HG02870 (cell line): ENCODE results near the gene NSMCE3.
"Not testable (repeated sequence)": the region's sequence is repeated elsewhere in the genome, so short reads cannot be mapped to it uniquely, and the experiment has no call there.

Experiments used
- ATAC-seq: cut with Tn5 transposase; IDR thresholded peaks from one replicate; pipeline ENCODE4 v1.9.1; 2021; ENCODE audit warnings: mild to moderate bottlenecking, moderate library complexity; ENCODE audit not compliant: unreplicated experiment

Gene NSMCE3

DNA sequence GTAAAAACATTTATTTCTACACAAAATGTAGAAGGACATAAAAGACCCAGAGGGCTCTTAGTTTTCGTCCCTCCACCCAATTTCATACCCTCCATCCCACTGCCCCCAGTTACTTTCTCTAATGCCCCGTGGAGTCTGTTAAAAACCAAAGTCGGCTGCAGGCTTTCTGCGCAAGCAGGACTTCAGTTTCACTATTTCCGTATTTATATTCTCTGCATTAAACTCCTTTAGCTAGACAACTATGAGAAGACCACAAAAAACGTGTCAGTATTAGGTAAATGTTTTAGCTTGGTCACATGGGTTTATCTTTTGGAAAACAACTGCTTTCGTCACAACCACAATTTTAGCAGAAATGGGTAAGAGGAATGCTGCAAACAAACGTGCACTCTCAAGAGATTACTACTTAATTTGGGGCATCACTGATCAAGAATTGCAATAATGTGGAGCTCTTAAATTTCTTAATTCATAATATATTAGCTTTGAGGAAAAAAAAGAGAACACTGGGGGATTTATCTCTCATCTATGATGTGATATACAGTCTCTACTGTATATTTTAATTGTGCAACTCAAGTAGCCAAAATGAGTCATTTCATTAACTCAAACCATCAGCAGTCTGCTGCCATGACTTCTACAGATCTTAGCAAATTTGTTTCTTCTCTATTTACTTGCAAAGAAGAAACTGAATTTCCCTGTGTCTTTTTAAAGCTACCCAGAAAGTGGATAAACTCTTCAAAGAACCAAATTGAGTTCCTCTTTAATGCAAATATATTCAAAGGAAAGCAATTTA, 740 bp upstream of the NSMCE3 start:
- ATAC-seq, result peak; percentile 21

- peak; percentile 25 for ATAC-seq
Measured at GRCh38 chr15:29268706-29269484, 727 bp downstream of the NSMCE3 start.

DNA sequence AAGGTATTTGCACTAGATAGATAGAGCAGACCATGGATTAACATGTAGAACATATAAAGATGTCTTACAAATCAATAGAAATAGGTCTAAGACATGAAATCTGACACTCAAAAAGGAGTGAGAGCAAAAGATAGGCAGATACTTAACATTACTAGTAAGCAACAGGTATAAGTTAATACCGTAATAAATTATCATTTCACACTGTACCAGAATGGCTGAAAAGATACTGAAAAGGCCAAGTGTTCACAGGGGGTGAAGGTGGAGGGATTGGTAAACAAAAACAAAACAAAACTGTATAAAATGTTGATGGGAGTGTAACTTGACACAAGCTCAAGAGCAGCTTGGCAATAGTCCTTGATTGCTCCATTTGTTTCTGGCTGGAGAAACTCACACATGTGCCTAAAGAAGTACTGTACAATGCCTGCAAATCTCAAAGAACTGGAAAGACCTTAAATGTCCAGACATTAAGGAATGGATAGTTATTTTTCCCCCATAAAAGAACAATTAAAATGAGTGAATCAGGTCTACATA, 3.5 kb downstream of the NSMCE3 start:
- no peak for ATAC-seq

- no peak for ATAC-seq
Measured at GRCh38 chr15:29263289-29263688, 6.3 kb downstream of the NSMCE3 start.

GRCh38 chr15:29262738-29263137, 6.9 kb downstream of the NSMCE3 start:
- no peak for ATAC-seq

- ATAC-seq, result no peak
Measured at GRCh38 chr15:29260896-29261295, 8.7 kb downstream of the NSMCE3 start.

GRCh38 chr15:29259233-29259632, 10.4 kb downstream of the NSMCE3 start:
- ATAC-seq, result no peak

DNA sequence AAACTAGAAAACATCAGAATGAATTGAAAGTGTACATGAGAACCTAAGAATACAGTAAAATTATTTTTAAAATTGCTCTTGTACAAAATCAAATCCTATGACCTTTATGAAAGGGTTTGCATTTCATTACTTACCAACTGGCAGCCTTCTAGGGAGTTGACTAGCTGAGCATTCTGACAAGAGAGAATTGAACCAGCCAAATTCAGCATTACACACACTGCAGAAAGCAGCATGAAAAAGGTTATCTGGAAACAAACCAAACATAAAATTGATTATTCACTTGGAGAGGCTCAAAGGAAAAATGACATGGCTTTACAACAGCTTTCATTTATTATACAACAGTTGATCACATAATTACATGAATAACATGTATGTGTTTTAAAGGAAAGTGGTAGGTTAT, 17.4 kb downstream of the NSMCE3 start:
- no peak for ATAC-seq

- no peak for ATAC-seq
Measured at GRCh38 chr15:29244544-29244943, 25.1 kb downstream of the NSMCE3 start.

DNA sequence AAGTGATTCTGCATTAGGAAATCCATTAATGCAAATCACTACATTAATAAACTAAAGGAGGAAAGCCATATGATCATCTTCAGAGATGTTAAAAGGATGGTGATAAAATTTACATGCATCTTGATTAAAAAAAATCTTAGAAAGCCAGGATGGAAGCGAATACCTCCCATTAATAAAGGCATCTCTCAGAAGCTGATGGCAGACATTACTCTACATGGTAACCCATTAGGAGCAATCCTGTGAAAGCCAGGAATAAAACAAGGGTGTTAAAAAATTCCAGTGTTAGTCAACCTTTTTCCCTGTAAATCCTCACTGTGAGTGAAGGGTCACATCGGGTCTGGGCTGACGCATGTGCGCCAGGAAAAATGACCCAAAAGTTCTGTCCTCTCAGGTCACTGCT, 25.5 kb downstream of the NSMCE3 start:
- ATAC-seq, result no peak

GRCh38 chr15:29242456-29243242, 27.0 kb downstream of the NSMCE3 start:
- ATAC-seq, result no peak

GRCh38 chr15:29241207-29241606, 28.4 kb downstream of the NSMCE3 start:
- no peak for ATAC-seq

GRCh38 chr15:29239395-29239794, 30.2 kb downstream of the NSMCE3 start:
- no peak for ATAC-seq

DNA sequence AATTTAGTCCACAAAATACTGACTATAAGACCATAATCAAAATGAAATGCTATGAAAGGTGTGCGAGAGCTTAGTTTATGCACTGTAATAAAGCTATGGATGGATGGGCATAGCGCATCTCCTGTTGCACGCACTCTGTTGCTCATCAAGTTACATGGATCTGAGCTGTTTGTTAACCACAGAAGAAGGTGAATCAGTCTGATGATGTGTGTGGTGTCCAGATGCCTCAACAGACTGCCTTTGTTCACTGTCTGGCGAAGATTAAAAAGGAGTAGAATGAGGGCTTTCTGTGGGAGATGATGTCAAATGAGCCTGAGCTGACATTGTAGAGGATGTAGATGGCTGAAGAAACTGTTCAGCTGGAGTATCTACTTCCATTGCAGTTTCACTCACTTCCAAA, 36.1 kb downstream of the NSMCE3 start:
- ATAC-seq, result no peak

GRCh38 chr15:29226436-29227208, 43.0 kb downstream of the NSMCE3 start:
- ATAC-seq, result no peak

DNA sequence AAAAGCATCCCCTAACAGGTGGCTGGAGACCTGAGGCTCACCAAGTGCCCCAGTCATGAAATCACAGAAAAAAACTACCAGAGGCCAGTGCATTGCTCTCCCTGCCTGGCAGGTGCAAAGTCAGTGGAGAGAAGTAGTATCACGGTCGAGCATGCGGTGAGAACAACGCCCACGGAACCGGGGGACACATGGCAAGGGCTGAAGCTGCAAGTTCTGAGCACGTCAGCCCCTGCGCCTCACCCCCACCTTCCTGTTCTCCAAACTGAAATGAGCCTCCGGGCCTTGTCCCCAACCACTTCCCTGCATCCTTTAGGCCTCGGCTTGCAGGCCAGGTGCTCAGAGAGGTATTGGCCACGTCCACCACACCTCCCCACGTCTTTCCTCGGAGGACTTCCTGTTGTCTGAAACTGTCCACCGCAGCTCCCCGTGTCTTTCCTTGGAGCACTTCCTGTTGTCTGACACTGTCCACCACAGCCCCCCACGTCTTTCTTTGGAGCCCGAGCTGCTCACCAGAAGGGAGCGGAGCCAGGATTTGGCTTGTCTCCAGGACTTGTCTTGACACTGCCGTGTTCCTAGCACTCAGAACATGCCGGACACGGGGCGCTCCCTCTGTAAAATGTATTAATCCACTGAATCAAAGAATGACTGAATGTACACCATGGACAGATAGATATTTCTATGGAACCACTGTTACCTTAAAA, 43.9 kb downstream of the NSMCE3 start:
- no peak for ATAC-seq

- ATAC-seq, result not testable (repeated sequence)
Measured at GRCh38 chr15:29224987-29225363, 44.6 kb downstream of the NSMCE3 start.

DNA sequence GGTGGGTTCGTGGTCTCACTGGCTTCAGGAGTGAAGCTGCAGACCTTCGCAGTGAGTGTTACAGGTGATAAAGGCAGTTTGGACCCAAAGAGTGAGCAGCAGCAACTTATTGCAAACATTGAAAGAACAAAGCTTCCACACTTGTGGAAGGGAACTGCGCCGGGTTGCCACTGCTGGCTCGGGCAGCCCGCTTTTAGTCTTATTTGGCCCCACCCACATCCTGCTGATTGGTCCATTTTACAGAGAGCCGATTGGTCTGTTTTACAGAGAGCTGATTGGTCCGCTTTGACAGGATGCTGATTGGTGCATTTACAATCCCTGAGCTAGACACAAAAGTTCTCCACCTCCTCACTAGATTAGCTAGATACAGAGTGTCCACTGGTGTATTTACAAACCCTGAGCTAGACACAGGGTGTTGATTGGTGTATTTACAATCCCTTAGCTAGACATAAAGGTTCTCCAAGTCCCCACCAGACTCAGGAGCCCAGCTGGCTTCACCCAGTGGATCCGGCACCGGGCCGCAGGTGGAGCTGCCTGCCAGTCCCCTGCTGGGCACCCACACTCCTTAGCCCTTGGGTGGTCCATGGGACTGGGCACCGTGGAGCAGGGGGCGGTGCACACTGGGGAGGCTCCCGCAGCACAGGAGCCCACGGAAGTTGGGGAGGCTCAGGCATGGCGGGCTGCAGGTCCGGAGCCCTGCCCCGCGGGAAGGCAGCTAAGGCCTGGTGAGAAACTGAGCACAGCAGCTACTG, 45.2 kb downstream of the NSMCE3 start:
- not testable (repeated sequence) for ATAC-seq

- ATAC-seq, result no peak
Measured at GRCh38 chr15:29223640-29224039, 46.0 kb downstream of the NSMCE3 start.
